IPS-18c (cell line): ENCODE results near the gene UTY.

Experiments used
- H3K4me3 ChIP-seq: 2 replicates; pipeline ENCODE4 v1.7.0; 2013; ENCODE audit warnings: low read depth, mild to moderate bottlenecking, low read length, moderate library complexity; ENCODE audit not compliant: insufficient read depth
- H3K9me3 ChIP-seq: one replicate; pipeline ENCODE4 v1.6.1; 2013; ENCODE audit warnings: mild to moderate bottlenecking, low read length, moderate library complexity; ENCODE audit not compliant: control insufficient read depth, insufficient read depth

The UTY gene

GRCh38 chrY:13479828-13480227, at the start of gene UTY:
Gene UTY, minus strand, starts transcription at chrY:13480033. Its CDS starts 368 bp downstream, at chrY:13479665.
- no peaks in the 10 kb centered on the region for H3K9me3 ChIP-seq
- H3K4me3 ChIP-seq: no peak within 1 kb of the TSS

GRCh38 chrY:13520474-13520873, 40.6 kb upstream of the UTY start:
- Histone ChIP-seq H3K4me3 (no peak overlapping the region), H3K9me3 (no peaks in the 10 kb centered on the region)

GRCh38 chrY:13501215-13501614, 21.4 kb upstream of the UTY start:
- Histone ChIP-seq H3K4me3 (no peak overlapping the region), H3K9me3 (no peaks in the 10 kb centered on the region)

- no peak overlapping the region for H3K4me3 ChIP-seq
- H3K9me3 ChIP-seq: no peaks in the 10 kb centered on the region
These were observed 13.9 kb upstream of the UTY start for GRCh38 chrY:13493737-13494136.

- Histone ChIP-seq H3K4me3 (no peak overlapping the region), H3K9me3 (no peaks in the 10 kb centered on the region)
These were observed 12.6 kb upstream of the UTY start for GRCh38 chrY:13492408-13492807.

GRCh38 chrY:13488738-13489137, 8.9 kb upstream of the UTY start:
- H3K9me3 ChIP-seq: no peaks in the 10 kb centered on the region
- H3K4me3 ChIP-seq: no peak overlapping the region

GRCh38 chrY:13479121-13479711, 617 bp downstream of the UTY start:
- H3K4me3 ChIP-seq: no peak overlapping the region
- no peaks in the 10 kb centered on the region for H3K9me3 ChIP-seq

GRCh38 chrY:13478126-13478785, 1.6 kb downstream of the UTY start:
- Histone ChIP-seq H3K9me3 (no peaks in the 10 kb centered on the region), H3K4me3 (no peak overlapping the region)

GRCh38 chrY:13474997-13475396, 4.8 kb downstream of the UTY start:
- H3K4me3 ChIP-seq: no peak overlapping the region
- H3K9me3 ChIP-seq: no peaks in the 10 kb centered on the region

GRCh38 chrY:13451572-13451971, 28.3 kb downstream of the UTY start:
- Histone ChIP-seq H3K9me3 (no peaks in the 10 kb centered on the region), H3K4me3 (no peak overlapping the region)

- H3K9me3 ChIP-seq: no peaks in the 10 kb centered on the region
- no peak overlapping the region for H3K4me3 ChIP-seq
These were observed 29.2 kb downstream of the UTY start for GRCh38 chrY:13450596-13451130.

- H3K4me3 ChIP-seq: no peak overlapping the region
- H3K9me3 ChIP-seq: no peaks in the 10 kb centered on the region
These were observed 34.3 kb downstream of the UTY start for GRCh38 chrY:13445566-13445965.

- Histone ChIP-seq H3K9me3 (no peaks in the 10 kb centered on the region), H3K4me3 (no peak overlapping the region)
These were observed 36.7 kb downstream of the UTY start for GRCh38 chrY:13443146-13443545.

- no peaks in the 10 kb centered on the region for H3K9me3 ChIP-seq
- H3K4me3 ChIP-seq: no peak overlapping the region
These were observed 39.0 kb downstream of the UTY start for GRCh38 chrY:13440811-13441210.

- Histone ChIP-seq H3K9me3 (no peaks in the 10 kb centered on the region), H3K4me3 (no peak overlapping the region)
These were observed 43.6 kb downstream of the UTY start for GRCh38 chrY:13435968-13436937.

GRCh38 chrY:13435206-13435967, 44.4 kb downstream of the UTY start:
- Histone ChIP-seq H3K9me3 (no peaks in the 10 kb centered on the region), H3K4me3 (no peak overlapping the region)
